Amygdala (tissue), 56 donors: ENCODE data around the gene TCL1A.
"Not testable (repeated sequence)": the region's sequence is repeated elsewhere in the genome, so short reads cannot be mapped to it uniquely, and the experiment has no call there.

ENCODE experiments used
- DNase-seq, 56 donors: peaks; one replicate each; lab custom pipeline; 2025; lab: John Stamatoyannopoulos, UW

The TCL1A gene

GRCh38 chr14:95713596-95714371 lies at the start of gene TCL1A:
TSS of gene TCL1A (minus strand) at chr14:95714125. CDS start at chr14:95714066, 59 bp downstream.
- peak in 1 of 56 donors; percentile 2 for DNase-seq

GRCh38 chr14:95763032-95763431 lies 49.1 kb upstream of the TCL1A start:
- not testable (repeated sequence) for DNase-seq

- no peak for DNase-seq
Observed at GRCh38 chr14:95761436-95761835, 47.5 kb upstream of the TCL1A start.

GRCh38 chr14:95760596-95760995 lies 46.7 kb upstream of the TCL1A start:
- DNase-seq = no peak

- DNase-seq = no peak
Observed at GRCh38 chr14:95759941-95760340, 46.0 kb upstream of the TCL1A start.

- DNase-seq = no peak
Observed at GRCh38 chr14:95758331-95758730, 44.4 kb upstream of the TCL1A start.

GRCh38 chr14:95756751-95757150 lies 42.8 kb upstream of the TCL1A start:
- DNase-seq = no peak

GRCh38 chr14:95756127-95756526 lies 42.2 kb upstream of the TCL1A start:
- DNase-seq = no peak

- DNase-seq = no peak
Observed at GRCh38 chr14:95741781-95742180, 27.9 kb upstream of the TCL1A start.

GRCh38 chr14:95741038-95741490 lies 27.1 kb upstream of the TCL1A start:
- no peak for DNase-seq

GRCh38 chr14:95739356-95739755 lies 25.4 kb upstream of the TCL1A start:
- no peak for DNase-seq

GRCh38 chr14:95733212-95733611 lies 19.3 kb upstream of the TCL1A start:
- no peak for DNase-seq

- DNase-seq = no peak
Observed at GRCh38 chr14:95730126-95730525, 16.2 kb upstream of the TCL1A start.

- DNase-seq = not testable (repeated sequence)
Observed at GRCh38 chr14:95729402-95730028, 15.6 kb upstream of the TCL1A start.

- no peak for DNase-seq
Observed at GRCh38 chr14:95727056-95727700, 13.3 kb upstream of the TCL1A start.

- no peak for DNase-seq
Observed at GRCh38 chr14:95725685-95726336, 11.9 kb upstream of the TCL1A start.

- no peak for DNase-seq
Observed at GRCh38 chr14:95722525-95723190, 8.7 kb upstream of the TCL1A start.

- DNase-seq = no peak
Observed at GRCh38 chr14:95712398-95712797, 1.5 kb downstream of the TCL1A start.

- no peak for DNase-seq
Observed at GRCh38 chr14:95711476-95712176, 2.3 kb downstream of the TCL1A start.

- no peak for DNase-seq
Observed at GRCh38 chr14:95710106-95710505, 3.8 kb downstream of the TCL1A start.
